ENCODE results near the gene EYS. TPM values are rescaled to one million over a fixed set of nuclear protein-coding genes. Genes with fewer than 3 reads are reported as not detected.
A peak's percentile ranks its signal among the peaks of the same experiment; 100 is the strongest.

The EYS gene
- total and polyA plus RNA-seq, 8 donors = 0.55 to 0.58 TPM; not detected in 6

GRCh38 chr6:65148839-65149238 is 558.2 kb downstream of the EYS start:
- no peak for DNase-seq
- intact Hi-C loops (cut with DNase I; ENCODE audit: low total_unique reads) = no loop called here
- TF ChIP-seq CTCF (IDR thresholded peaks at IDR 0.05) (no peak), POLR2AphosphoS5 (IDR thresholded peaks at IDR 0.05) (no peak), POLR2A (IDR thresholded peaks at IDR 0.05) (no peak)
- 58 to 72% (median 62%) methylated on average over 2 of the region's 2 CpGs for WGBS, 5 donors
- Histone ChIP-seq H3K9me3 (peaks cover 0 to 7% (median 3%) of the 10 kb centered on the region in 4 donors), H3K27ac (no peak overlapping the region), H3K4me1 (no peaks in the 10 kb centered on the region), H3K36me3 (no peaks in the 10 kb centered on the region), H3K27me3 (no peaks in the 10 kb centered on the region), H3K4me3 (no peak overlapping the region)

- 46 to 60% (median 51%) methylated on average over 2 of the region's 2 CpGs for WGBS, 5 donors
- no peak for TF ChIP-seq POLR2AphosphoS5 (IDR thresholded peaks at IDR 0.05)
- DNase-seq = no peak
- Histone ChIP-seq H3K27me3 (no peaks in the 10 kb centered on the region), H3K27ac (no peak overlapping the region), H3K4me1 (no peaks in the 10 kb centered on the region), H3K4me3 (no peak overlapping the region), H3K36me3 (no peaks in the 10 kb centered on the region), H3K9me3 (peaks cover 0 to 12% (median 4%) of the 10 kb centered on the region in 4 donors)
- intact Hi-C loops (cut with DNase I; ENCODE audit: low total_unique reads) = no loop called here
Measured at GRCh38 chr6:65135567-65135966, 571.5 kb downstream of the EYS start.

- Histone ChIP-seq H3K4me3 (no peak overlapping the region), H3K27ac (no peak overlapping the region), H3K36me3 (no peaks in the 10 kb centered on the region), H3K27me3 (no peaks in the 10 kb centered on the region), H3K4me1 (no peaks in the 10 kb centered on the region), H3K9me3 (no peaks in the 10 kb centered on the region)
- DNase-seq = no peak
- TF ChIP-seq EP300 (IDR thresholded peaks at IDR 0.05) (no peak), CTCF (IDR thresholded peaks at IDR 0.05) (no peak), POLR2AphosphoS5 (IDR thresholded peaks at IDR 0.05) (no peak), POLR2A (IDR thresholded peaks at IDR 0.05) (no peak)
- intact Hi-C loops (cut with DNase I; ENCODE audit: low total_unique reads) = no loop called here
- WGBS, 5 donors = 53 to 73% (median 71%) methylated on average over 2 of the region's 2 CpGs
Measured at GRCh38 chr6:65126667-65127066, 580.4 kb downstream of the EYS start.

DNA sequence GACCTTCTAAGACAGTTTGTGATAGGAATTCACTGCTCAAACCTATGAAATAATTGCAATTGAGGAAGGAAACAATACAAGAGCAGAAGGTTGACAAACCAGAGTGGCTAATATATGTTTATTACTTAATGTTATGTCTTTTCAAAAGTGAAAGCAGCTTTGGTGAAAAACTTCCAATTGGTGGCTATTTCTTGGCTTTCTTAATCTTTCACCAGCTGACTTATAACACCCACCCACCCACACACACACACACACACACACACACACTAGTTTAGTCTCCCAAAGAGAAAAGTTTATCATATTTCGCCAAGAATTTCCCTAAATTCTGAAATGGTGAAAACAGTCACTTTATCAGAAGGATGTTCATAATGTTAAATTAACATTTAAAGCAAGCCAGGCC is 583.5 kb downstream of the EYS start:
- WGBS, 5 donors = 58 to 85% (median 75%) methylated on average over 1 of the region's 1 CpG
- Histone ChIP-seq H3K27me3 (no peaks in the 10 kb centered on the region), H3K27ac (no peak overlapping the region), H3K9me3 (no peaks in the 10 kb centered on the region), H3K36me3 (no peaks in the 10 kb centered on the region), H3K4me3 (no peak overlapping the region), H3K4me1 (no peaks in the 10 kb centered on the region)
- intact Hi-C loops (cut with DNase I; ENCODE audit: low total_unique reads) = no loop called here
- TF ChIP-seq EP300 (IDR thresholded peaks at IDR 0.05) (no peak), POLR2AphosphoS5 (IDR thresholded peaks at IDR 0.05) (no peak), CTCF (IDR thresholded peaks at IDR 0.05) (no peak), POLR2A (IDR thresholded peaks at IDR 0.05) (no peak)
- peak in 1 of 2 donors; percentile 21 for DNase-seq

GRCh38 chr6:65117817-65118409 is 589.1 kb downstream of the EYS start:
- Histone ChIP-seq H3K4me1 (no peaks in the 10 kb centered on the region), H3K9me3 (no peaks in the 10 kb centered on the region), H3K4me3 (no peak overlapping the region), H3K27me3 (no peaks in the 10 kb centered on the region), H3K36me3 (no peaks in the 10 kb centered on the region), H3K27ac (no peak overlapping the region)
- intact Hi-C loops (cut with DNase I; ENCODE audit: low total_unique reads) = no loop called here
- no peak for DNase-seq
- TF ChIP-seq CTCF (IDR thresholded peaks at IDR 0.05) (no peak), POLR2AphosphoS5 (IDR thresholded peaks at IDR 0.05) (no peak), EP300 (IDR thresholded peaks at IDR 0.05) (no peak), POLR2A (IDR thresholded peaks at IDR 0.05) (no peak)
- WGBS, 5 donors = 74 to 81% (median 78%) methylated on average over 3 of the region's 3 CpGs

Data from stomach (tissue), 9 donors.